ENCODE data around the gene VASH1. TPM values are rescaled to one million over a fixed set of nuclear protein-coding genes. Genes with fewer than 3 reads are reported as not detected.

The VASH1 gene
- total and polyA plus RNA-seq, 2 donors (not counting 1 experiment from before 2014, with no cell fraction given), result 2.5 to 4.5 TPM

DNA sequence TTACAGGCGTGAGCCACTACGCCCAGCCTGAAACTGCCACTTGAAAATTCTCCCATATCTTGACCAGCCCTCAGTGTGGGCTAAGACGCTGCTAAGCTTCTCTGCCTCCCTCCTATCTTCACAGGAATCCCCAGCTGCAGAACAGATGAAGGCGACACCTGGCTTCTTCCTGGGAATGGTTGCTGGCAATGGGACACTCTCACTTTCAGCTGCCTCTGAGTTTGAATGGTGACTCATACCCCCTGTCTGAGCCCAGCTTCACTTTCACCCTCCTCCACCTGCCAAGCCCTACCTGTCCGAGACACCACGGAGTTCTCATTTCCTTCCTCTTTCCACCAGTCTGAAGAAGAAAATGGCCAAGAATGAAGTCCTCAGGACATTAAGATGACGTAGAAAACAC lies 18.3 kb upstream of the VASH1 start:
- DNase-seq (ENCODE audit: low read depth in 2 of 2), result peak in 1 of 2 donors; percentile 15
- no peak for TF ChIP-seq EZH2 (IDR thresholded peaks at IDR 0.05; ENCODE audit: low read length, missing control alignments)
- TF ChIP-seq, protein P1, sequence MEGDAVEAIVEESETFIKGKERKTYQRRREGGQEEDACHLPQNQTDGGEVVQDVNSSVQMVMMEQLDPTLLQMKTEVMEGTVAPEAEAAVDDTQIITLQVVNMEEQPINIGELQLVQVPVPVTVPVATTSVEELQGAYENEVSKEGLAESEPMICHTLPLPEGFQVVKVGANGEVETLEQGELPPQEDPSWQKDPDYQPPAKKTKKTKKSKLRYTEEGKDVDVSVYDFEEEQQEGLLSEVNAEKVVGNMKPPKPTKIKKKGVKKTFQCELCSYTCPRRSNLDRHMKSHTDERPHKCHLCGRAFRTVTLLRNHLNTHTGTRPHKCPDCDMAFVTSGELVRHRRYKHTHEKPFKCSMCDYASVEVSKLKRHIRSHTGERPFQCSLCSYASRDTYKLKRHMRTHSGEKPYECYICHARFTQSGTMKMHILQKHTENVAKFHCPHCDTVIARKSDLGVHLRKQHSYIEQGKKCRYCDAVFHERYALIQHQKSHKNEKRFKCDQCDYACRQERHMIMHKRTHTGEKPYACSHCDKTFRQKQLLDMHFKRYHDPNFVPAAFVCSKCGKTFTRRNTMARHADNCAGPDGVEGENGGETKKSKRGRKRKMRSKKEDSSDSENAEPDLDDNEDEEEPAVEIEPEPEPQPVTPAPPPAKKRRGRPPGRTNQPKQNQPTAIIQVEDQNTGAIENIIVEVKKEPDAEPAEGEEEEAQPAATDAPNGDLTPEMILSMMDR (conservative IDR thresholded peaks at IDR 0.05 in 1 of 2, IDR thresholded peaks at IDR 0.05 in 1 of 2; ENCODE audit: low read depth in 1 of 2, low read length in 2 of 2), result no peak

DNA sequence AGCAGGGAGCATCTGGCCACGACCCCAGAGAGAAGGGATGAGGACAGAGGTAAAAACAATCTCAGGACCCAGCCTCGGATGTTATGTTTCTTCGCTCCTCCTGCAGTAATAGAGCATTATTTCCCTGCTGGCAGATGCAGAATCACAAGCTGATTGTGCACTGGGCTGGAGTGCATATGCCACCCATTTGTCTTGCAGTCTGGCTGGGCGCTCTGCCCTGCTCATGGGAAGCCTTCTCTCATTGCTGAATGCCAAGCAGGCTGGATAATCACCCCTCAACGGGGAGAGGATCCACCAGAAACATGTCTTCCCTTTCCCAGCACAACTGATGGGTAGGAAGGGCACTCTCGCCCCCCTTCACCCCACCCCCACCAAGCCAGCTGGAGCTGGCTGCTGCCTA lies 8.5 kb upstream of the VASH1 start:
- peaks cover 2% of the 10 kb centered on the region for H3K27me3 ChIP-seq (ENCODE audit: control insufficient read depth, insufficient read depth, low read length)
- H3K27ac ChIP-seq (ENCODE audit: insufficient read depth, low read length), result no peak overlapping the region
- TF ChIP-seq, protein P1 (conservative IDR thresholded peaks at IDR 0.05 in 1 of 2, IDR thresholded peaks at IDR 0.05 in 1 of 2; ENCODE audit: low read depth in 1 of 2, low read length in 2 of 2), result no peak
- no peak for TF ChIP-seq EZH2 (IDR thresholded peaks at IDR 0.05; ENCODE audit: low read length, missing control alignments)
- H3K4me3 ChIP-seq (replicated peaks in 1 of 4; ENCODE audit: control extremely low read depth in 1 of 4, insufficient read depth in 1 of 4, low read depth in 3 of 4, low read length in 4 of 4), result no peak overlapping the region
- no peaks in the 10 kb centered on the region for H3K4me1 ChIP-seq (ENCODE audit: control insufficient read depth, extremely low read depth, insufficient read depth, low read length)
- no peak overlapping the region for H3K9ac ChIP-seq (ENCODE audit: insufficient read depth, low read length)
- no peaks in the 10 kb centered on the region for H4K20me1 ChIP-seq (ENCODE audit: control insufficient read depth, extremely low read depth, insufficient read depth, low read length)
- DNase-seq (ENCODE audit: low read depth in 2 of 2), result no peak
- H2AFZ ChIP-seq (ENCODE audit: low read length), result no peak overlapping the region
- H3K9me3 ChIP-seq (ENCODE audit: control insufficient read depth, insufficient read depth, low read depth, low read length), result no peaks in the 10 kb centered on the region
- H3K4me2 ChIP-seq (ENCODE audit: extremely low read depth, insufficient read depth, low read length), result no peak overlapping the region
- no peaks in the 10 kb centered on the region for H3K36me3 ChIP-seq (ENCODE audit: control insufficient read depth, insufficient read depth, low read length)
- H3K79me2 ChIP-seq (ENCODE audit: control insufficient read depth, insufficient read depth, low read length), result no peaks in the 10 kb centered on the region

More for the DNA sequence above, 18.3 kb upstream of the VASH1 start:
- Histone ChIP-seq H3K4me3 (replicated peaks in 1 of 4; ENCODE audit: control extremely low read depth in 1 of 4, insufficient read depth in 1 of 4, low read depth in 3 of 4, low read length in 4 of 4) (no peak overlapping the region), H4K20me1 (ENCODE audit: control insufficient read depth, extremely low read depth, insufficient read depth, low read length) (no peaks in the 10 kb centered on the region), H3K4me1 (ENCODE audit: control insufficient read depth, extremely low read depth, insufficient read depth, low read length) (no peaks in the 10 kb centered on the region), H2AFZ (ENCODE audit: low read length) (no peak overlapping the region), H3K9me3 (ENCODE audit: control insufficient read depth, insufficient read depth, low read depth, low read length) (no peaks in the 10 kb centered on the region), H3K4me2 (ENCODE audit: extremely low read depth, insufficient read depth, low read length) (no peak overlapping the region), H3K27ac (ENCODE audit: insufficient read depth, low read length) (no peak overlapping the region), H3K79me2 (ENCODE audit: control insufficient read depth, insufficient read depth, low read length) (no peaks in the 10 kb centered on the region), H3K27me3 (ENCODE audit: control insufficient read depth, insufficient read depth, low read length) (no peaks in the 10 kb centered on the region), H3K36me3 (ENCODE audit: control insufficient read depth, insufficient read depth, low read length) (no peaks in the 10 kb centered on the region), H3K9ac (ENCODE audit: insufficient read depth, low read length) (no peak overlapping the region)

- H3K27ac ChIP-seq (ENCODE audit: insufficient read depth, low read length), result no peak overlapping the region
- H2AFZ ChIP-seq (ENCODE audit: low read length), result no peak overlapping the region
- no peaks in the 10 kb centered on the region for H4K20me1 ChIP-seq (ENCODE audit: control insufficient read depth, extremely low read depth, insufficient read depth, low read length)
- no peak overlapping the region for H3K9ac ChIP-seq (ENCODE audit: insufficient read depth, low read length)
- no peak overlapping the region for H3K4me2 ChIP-seq (ENCODE audit: extremely low read depth, insufficient read depth, low read length)
- no peak for DNase-seq (ENCODE audit: low read depth in 2 of 2)
- no peaks in the 10 kb centered on the region for H3K36me3 ChIP-seq (ENCODE audit: control insufficient read depth, insufficient read depth, low read length)
- no peaks in the 10 kb centered on the region for H3K4me1 ChIP-seq (ENCODE audit: control insufficient read depth, extremely low read depth, insufficient read depth, low read length)
- TF ChIP-seq, protein P1 (conservative IDR thresholded peaks at IDR 0.05 in 1 of 2, IDR thresholded peaks at IDR 0.05 in 1 of 2; ENCODE audit: low read depth in 1 of 2, low read length in 2 of 2), result no peak
- no peak for TF ChIP-seq EZH2 (IDR thresholded peaks at IDR 0.05; ENCODE audit: low read length, missing control alignments)
- peaks cover 2% of the 10 kb centered on the region for H3K27me3 ChIP-seq (ENCODE audit: control insufficient read depth, insufficient read depth, low read length)
- no peak overlapping the region for H3K4me3 ChIP-seq (replicated peaks in 1 of 4; ENCODE audit: control extremely low read depth in 1 of 4, insufficient read depth in 1 of 4, low read depth in 3 of 4, low read length in 4 of 4)
- no peaks in the 10 kb centered on the region for H3K9me3 ChIP-seq (ENCODE audit: control insufficient read depth, insufficient read depth, low read depth, low read length)
- H3K79me2 ChIP-seq (ENCODE audit: control insufficient read depth, insufficient read depth, low read length), result no peaks in the 10 kb centered on the region
These were observed 7.6 kb upstream of the VASH1 start for GRCh38 chr14:76753541-76754198.
